Spinal cord (tissue), 10 donors: Measurements from ENCODE around the gene ENGASE. TPM values are rescaled to one million over a fixed set of nuclear protein-coding genes. Genes with fewer than 3 reads are reported as not detected.

Experiments used
- DNase-seq, 6 donors: peaks; one replicate each; pipeline versions ENCODE4 v3.0.0 to v3.0.0-alpha.2; 2013 to 2015; ENCODE audit warnings: low spot score in 6 of 6, low read depth in 4 of 6
- H3K27ac ChIP-seq: one replicate; pipeline ENCODE4 v1.5.1; 2013; ENCODE audit warnings: low read depth, low read length, control low read depth
- H3K27me3 ChIP-seq: one replicate; pipeline ENCODE4 v1.6.1; 2013; ENCODE audit warnings: low read length; ENCODE audit not compliant: control insufficient read depth, insufficient read depth
- H3K36me3 ChIP-seq: one replicate; pipeline ENCODE4 v1.6.1; 2013; ENCODE audit warnings: low read length; ENCODE audit not compliant: control insufficient read depth, insufficient read depth
- H3K4me1 ChIP-seq: one replicate; pipeline ENCODE4 v1.6.1; 2013; ENCODE audit warnings: low read length; ENCODE audit not compliant: control insufficient read depth, insufficient read depth
- H3K4me3 ChIP-seq: one replicate; pipeline ENCODE4 v1.5.1; 2013; ENCODE audit warnings: low read depth, low read length, control low read depth
- H3K9me3 ChIP-seq: one replicate; pipeline ENCODE4 v1.6.1; 2013; ENCODE audit warnings: low read length; ENCODE audit not compliant: control insufficient read depth, insufficient read depth
- WGBS: methylation state at CpG from one replicate; pipeline ENCODE4 v1.1.5; 2013; ENCODE audit warnings: missing lambda C conversion rate; ENCODE audit not compliant: insufficient coverage; 5-methylcytosine and 5-hydroxymethylcytosine counted together
- polyA plus RNA-seq, 2 donors: library from polyadenylated mRNA; unstranded; fragments of 120-200 nt; gene quantifications; one replicate each; pipeline ENCODE4 v1.2.1, GENCODE V29; 2013; ENCODE audit not compliant: insufficient read length in 2 of 2
- total RNA-seq, 2 donors: library from RNA; depleted of rRNA in 1 of 2; stranded (reverse); fragments of 120-200 nt in 1 of 2; fragments of >200 nt in 1 of 2; gene quantifications; one replicate each; pipeline versions ENCODE4 v1.2.3 to v1.2.4, GENCODE V29; 2013 to 2014
- donor health status: healthy.

Gene ENGASE
- total and polyA plus RNA-seq, 4 donors: 15.3 to 32.6 (median 22.2) TPM

DNA sequence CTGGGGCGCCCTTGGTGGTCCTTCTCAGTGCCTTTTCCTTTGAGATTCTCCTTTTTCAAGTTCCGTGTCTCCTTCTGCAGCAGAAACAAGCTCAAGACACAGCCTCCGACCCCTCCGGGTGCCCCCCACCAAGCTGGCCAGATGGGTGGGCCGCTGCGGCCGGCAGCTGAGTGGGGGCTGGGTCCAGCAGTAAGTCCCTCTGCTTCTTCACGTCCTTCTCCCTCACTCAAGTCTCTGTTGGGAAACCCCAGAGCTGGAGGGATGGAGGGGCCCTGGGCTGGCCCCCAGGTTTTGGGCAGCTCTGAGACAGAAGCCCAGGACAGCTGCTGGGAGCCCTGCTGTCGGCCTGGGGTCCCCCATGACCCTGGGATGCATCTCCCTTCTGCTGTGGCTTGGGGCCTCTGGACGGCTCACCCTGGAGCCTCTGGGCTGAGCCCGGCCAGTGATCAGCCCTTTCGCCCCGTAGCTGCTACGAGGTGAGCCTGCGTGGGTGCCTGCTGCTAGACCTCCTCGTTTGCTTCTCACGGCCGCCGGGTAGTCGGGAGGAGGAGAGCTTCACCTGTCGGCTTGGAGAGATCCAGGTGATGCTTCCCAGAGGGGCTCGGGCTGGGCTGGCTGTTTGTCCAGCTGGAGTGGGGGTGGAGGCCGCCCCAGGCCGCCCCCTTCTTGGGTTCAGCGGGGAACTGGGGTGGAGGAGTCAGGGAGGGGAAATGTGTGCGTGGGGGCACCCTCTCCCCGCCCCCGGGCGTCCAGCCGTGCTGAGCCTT lies 10.7 kb downstream of the ENGASE start:
- Histone ChIP-seq H3K4me1 (peaks cover 37% of the 10 kb centered on the region), H3K9me3 (no peaks in the 10 kb centered on the region), H3K27me3 (no peaks in the 10 kb centered on the region), H3K27ac (no peak overlapping the region), H3K4me3 (no peak overlapping the region), H3K36me3 (peaks cover 89% of the 10 kb centered on the region)
- no peak for DNase-seq
- 90% methylated on average over 25 of the region's 30 CpGs for WGBS

DNA sequence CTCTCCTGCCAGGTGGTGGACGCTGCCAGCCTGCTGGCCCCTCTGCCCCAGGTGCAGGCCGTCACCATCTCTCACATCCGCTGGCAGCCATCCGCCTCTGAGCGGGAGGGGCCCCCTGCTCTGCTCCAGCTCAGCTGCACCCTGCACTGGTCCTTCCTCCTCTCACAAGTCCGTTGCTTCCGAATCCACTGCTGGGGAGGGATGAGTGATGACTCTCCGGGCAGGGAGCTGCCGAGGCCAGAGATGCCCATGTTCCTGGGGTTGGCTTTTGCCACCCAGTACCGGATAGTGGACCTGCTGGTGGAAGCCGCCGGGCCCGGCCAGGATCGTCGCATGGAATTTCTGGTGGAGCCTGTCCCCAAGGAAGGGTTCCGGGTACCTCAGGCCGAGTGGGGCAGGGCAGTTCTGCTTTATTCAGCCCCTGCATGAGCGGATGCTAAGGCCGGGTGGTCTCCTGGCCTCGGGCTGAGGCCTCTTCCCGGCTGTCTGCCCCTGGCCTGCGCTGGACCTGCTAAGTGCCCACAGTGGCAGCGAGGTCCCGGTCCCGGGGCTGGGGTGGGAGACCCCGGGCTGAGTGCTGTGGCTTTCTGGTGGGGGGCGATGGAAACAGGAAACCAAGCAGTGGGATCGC lies 11.4 kb downstream of the ENGASE start:
- no peak overlapping the region for H3K4me3 ChIP-seq
- H3K36me3 ChIP-seq: peaks cover 88% of the 10 kb centered on the region
- no peaks in the 10 kb centered on the region for H3K27me3 ChIP-seq
- no peak overlapping the region for H3K27ac ChIP-seq
- DNase-seq: no peak
- no peaks in the 10 kb centered on the region for H3K9me3 ChIP-seq
- WGBS: 89% methylated on average over 26 of the region's 28 CpGs
- H3K4me1 ChIP-seq: peaks cover 44% of the 10 kb centered on the region

- Histone ChIP-seq H3K9me3 (no peaks in the 10 kb centered on the region), H3K4me1 (peaks cover 50% of the 10 kb centered on the region), H3K36me3 (peaks cover 89% of the 10 kb centered on the region), H3K27me3 (no peaks in the 10 kb centered on the region), H3K4me3 (no peak overlapping the region), H3K27ac (no peak overlapping the region)
- 80% methylated on average over 28 of the region's 33 CpGs for WGBS
- no peak for DNase-seq
Measured at GRCh38 chr17:79086609-79087427, 12.2 kb downstream of the ENGASE start.

DNA sequence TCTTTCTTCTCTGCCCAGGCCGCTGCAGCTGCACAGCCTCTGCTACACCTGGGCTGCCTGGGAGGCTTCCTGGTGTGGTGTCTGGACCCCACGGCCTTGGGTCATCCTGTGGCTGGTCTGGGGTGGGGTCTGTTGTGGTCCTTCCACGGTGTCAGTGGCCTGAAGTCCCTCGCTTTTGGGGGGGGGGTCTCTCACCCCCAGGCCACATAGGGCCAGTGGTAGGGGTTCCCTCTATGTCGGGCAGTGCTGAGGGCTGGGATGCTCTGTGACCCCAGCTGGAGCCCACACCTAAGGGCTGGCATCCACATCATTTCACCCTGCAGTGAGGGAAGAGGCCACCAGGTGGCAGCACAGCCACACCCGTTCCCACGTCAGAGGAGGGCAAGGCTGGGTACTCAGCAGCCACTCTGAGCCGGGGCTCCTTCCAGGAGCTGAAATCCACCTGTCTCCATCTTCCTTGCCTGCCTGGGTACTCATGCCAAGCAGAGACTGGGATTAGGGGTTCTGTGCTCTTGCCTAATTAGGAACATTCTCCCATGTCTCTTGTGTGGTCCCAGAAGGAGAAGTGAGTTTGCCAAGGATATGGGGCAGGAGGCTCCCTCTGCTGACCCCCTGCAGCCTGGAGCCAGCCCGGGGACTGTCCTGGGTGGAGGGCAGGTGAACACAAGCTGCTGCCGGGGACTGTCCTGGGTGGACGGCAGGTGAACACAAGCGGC lies 13.0 kb downstream of the ENGASE start:
- Histone ChIP-seq H3K27me3 (no peaks in the 10 kb centered on the region), H3K4me3 (no peak overlapping the region), H3K27ac (no peak overlapping the region), H3K4me1 (peaks cover 52% of the 10 kb centered on the region), H3K9me3 (no peaks in the 10 kb centered on the region), H3K36me3 (peaks cover 87% of the 10 kb centered on the region)
- peak in 5 of 6 donors; percentile 57 to 95 (median 62) for DNase-seq
- 47% methylated on average over 7 of the region's 12 CpGs for WGBS

GRCh38 chr17:79088247-79088996 lies 13.8 kb downstream of the ENGASE start:
- Histone ChIP-seq H3K36me3 (peaks cover 86% of the 10 kb centered on the region), H3K27ac (no peak overlapping the region), H3K4me3 (no peak overlapping the region), H3K4me1 (peaks cover 48% of the 10 kb centered on the region), H3K9me3 (no peaks in the 10 kb centered on the region), H3K27me3 (no peaks in the 10 kb centered on the region)
- DNase-seq: peak in 2 of 6 donors; percentile 33 to 79
- WGBS: 53% methylated on average over 24 of the region's 26 CpGs

DNA sequence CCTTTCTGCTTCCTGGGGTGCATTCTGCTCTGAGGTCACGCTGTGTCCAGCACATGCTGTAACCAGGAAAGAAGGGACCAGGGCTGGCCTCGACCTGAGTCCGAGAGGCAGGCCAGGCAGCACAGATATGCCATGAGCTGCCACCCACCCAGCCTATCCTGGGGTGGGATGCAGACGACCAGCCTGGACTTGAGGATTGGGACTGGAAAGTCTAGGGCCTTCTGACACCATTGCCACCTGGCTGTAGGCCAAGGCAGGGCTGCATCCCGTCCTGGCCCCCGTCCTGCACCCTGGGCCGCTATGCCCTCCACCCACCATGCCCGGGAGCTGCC lies 14.3 kb downstream of the ENGASE start:
- DNase-seq: no peak
- peaks cover 86% of the 10 kb centered on the region for H3K36me3 ChIP-seq
- H3K4me1 ChIP-seq: peaks cover 53% of the 10 kb centered on the region
- H3K9me3 ChIP-seq: no peaks in the 10 kb centered on the region
- H3K27me3 ChIP-seq: no peaks in the 10 kb centered on the region
- 91% methylated on average over 2 of the region's 8 CpGs for WGBS
- no peak overlapping the region for H3K4me3 ChIP-seq
- no peak overlapping the region for H3K27ac ChIP-seq

- Histone ChIP-seq H3K36me3 (peaks cover 78% of the 10 kb centered on the region), H3K9me3 (no peaks in the 10 kb centered on the region), H3K27me3 (no peaks in the 10 kb centered on the region), H3K4me1 (peaks cover 54% of the 10 kb centered on the region), H3K27ac (no peak overlapping the region), H3K4me3 (no peak overlapping the region)
- WGBS: 89% methylated on average over 28 of the region's 31 CpGs
- DNase-seq: no peak
Measured at GRCh38 chr17:79089720-79090442, 15.3 kb downstream of the ENGASE start.

- Histone ChIP-seq H3K27ac (no peak overlapping the region), H3K4me3 (no peak overlapping the region), H3K27me3 (no peaks in the 10 kb centered on the region), H3K36me3 (peaks cover 78% of the 10 kb centered on the region), H3K4me1 (peaks cover 54% of the 10 kb centered on the region), H3K9me3 (no peaks in the 10 kb centered on the region)
- peak in 1 of 6 donors; percentile 36 for DNase-seq
- 35% methylated on average over 26 of the region's 32 CpGs for WGBS
Measured at GRCh38 chr17:79090443-79091225, 16.0 kb downstream of the ENGASE start.
